Activated T-helper 1 cell treated with anti-CD3 and anti-CD28 coated beads, Interleukin-12 subunit alpha, Interleukin-12 subunit beta, Interleukin-2, Interleukin-4 antibody, amounts not matched to agents 30 ng/mL and 10 ng/mL and 1 ng/mL, durations not matched to agents 14 hours and 24 hours and 36 hours (primary cell): ENCODE data around the gene DMGDH. TPM values are rescaled to one million over a fixed set of nuclear protein-coding genes. Genes with fewer than 3 reads are reported as not detected.
A peak's percentile ranks its signal among the peaks of the same experiment; 100 is the strongest.

ENCODE experiments used
- DNase-seq: peaks from one replicate; pipeline ENCODE4 v3.0.0; 2021; ENCODE audit warnings: low spot score
- H3K27ac Mint-ChIP-seq: one replicate; pipeline ENCODE4 v1.8.0; 2021; ENCODE audit warnings: mild to moderate bottlenecking, mixed read lengths
- H3K27me3 Mint-ChIP-seq: one replicate; pipeline ENCODE4 v1.8.0; 2022; ENCODE audit warnings: mild to moderate bottlenecking, moderate library complexity, mixed read lengths; ENCODE audit not compliant: insufficient read depth
- H3K36me3 Mint-ChIP-seq: one replicate; pipeline ENCODE4 v1.8.0; 2021; ENCODE audit warnings: low read depth, mixed read lengths
- H3K4me1 Mint-ChIP-seq: one replicate; pipeline ENCODE4 v1.8.0; 2021; ENCODE audit warnings: low read depth, mixed read lengths
- H3K4me3 Mint-ChIP-seq: one replicate; pipeline ENCODE4 v1.8.0; 2021; ENCODE audit warnings: mild to moderate bottlenecking, moderate library complexity, mixed read lengths
- H3K9me3 Mint-ChIP-seq: one replicate; pipeline ENCODE4 v1.8.0; 2021; ENCODE audit warnings: mixed read lengths
- intact Hi-C: fragments of 100-400 bp; cut with micrococcal nuclease; formaldehyde crosslinking; loops from one replicate; pipeline ENCODE4 v1.15.1; 2024
- total RNA-seq: library from RNA; stranded (reverse); gene quantifications from 2 replicates; pipeline ENCODE4 v1.2.3, GENCODE V29; 2022

Gene DMGDH
- total RNA-seq, 1 donor from 2014 or later, result not detected

DNA sequence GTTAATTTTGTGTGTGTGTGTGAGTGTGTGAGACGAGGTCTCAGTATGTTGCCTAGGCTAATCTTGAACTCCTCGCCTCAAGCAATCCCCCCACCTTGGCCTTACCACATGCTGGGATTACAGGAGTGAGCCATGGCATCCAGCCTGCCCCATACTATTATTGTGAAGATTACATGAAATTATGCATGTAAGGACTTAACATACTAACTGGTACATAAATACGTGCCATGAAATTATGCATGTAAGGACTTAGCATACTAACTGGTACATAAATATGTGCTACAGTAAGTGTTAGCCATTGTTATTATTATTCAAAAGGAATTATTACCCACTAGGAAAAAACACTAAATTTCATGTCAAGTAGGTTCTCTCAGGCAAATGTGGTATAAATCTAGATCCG is 16.2 kb downstream of the DMGDH start:
- Mint-ChIP-seq H3K27me3 (peaks cover 12% of the 10 kb centered on the region), H3K9me3 (no peaks in the 10 kb centered on the region), H3K4me3 (no peak overlapping the region), H3K36me3 (no peaks in the 10 kb centered on the region), H3K27ac (no peak overlapping the region), H3K4me1 (no peaks in the 10 kb centered on the region)
- no peak for DNase-seq
- intact Hi-C loops, result no loop called here

GRCh38 chr5:79050498-79050897 is 19.0 kb downstream of the DMGDH start:
- no peak overlapping the region for H3K27ac Mint-ChIP-seq
- no peaks in the 10 kb centered on the region for H3K9me3 Mint-ChIP-seq
- H3K27me3 Mint-ChIP-seq, result peaks cover 13% of the 10 kb centered on the region
- no peaks in the 10 kb centered on the region for H3K36me3 Mint-ChIP-seq
- H3K4me1 Mint-ChIP-seq, result no peaks in the 10 kb centered on the region
- intact Hi-C loops, result no loop called here
- DNase-seq, result no peak
- no peak overlapping the region for H3K4me3 Mint-ChIP-seq

DNA sequence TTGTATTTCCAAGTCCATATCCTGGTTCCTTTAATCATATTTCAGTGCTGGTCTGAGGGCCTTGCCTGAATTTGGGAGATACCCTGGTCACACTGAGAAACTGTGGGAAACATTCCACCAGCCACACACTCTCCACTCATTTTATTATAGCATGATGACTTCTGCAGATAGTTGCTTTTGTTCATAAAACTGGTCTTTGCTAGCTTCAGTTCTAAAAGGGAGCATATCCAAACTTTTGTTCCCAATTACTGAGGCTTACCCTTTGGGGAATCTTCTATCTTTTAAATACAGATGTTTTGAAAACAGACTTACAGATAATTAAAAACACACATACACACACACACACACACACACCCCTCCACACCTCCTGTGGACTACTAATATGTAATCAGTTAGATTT is 21.0 kb downstream of the DMGDH start:
- Mint-ChIP-seq H3K4me3 (no peak overlapping the region), H3K9me3 (no peaks in the 10 kb centered on the region), H3K36me3 (no peaks in the 10 kb centered on the region), H3K27ac (no peak overlapping the region), H3K27me3 (peaks cover 9% of the 10 kb centered on the region), H3K4me1 (no peaks in the 10 kb centered on the region)
- DNase-seq, result no peak
- intact Hi-C loops, result no loop called here

DNA sequence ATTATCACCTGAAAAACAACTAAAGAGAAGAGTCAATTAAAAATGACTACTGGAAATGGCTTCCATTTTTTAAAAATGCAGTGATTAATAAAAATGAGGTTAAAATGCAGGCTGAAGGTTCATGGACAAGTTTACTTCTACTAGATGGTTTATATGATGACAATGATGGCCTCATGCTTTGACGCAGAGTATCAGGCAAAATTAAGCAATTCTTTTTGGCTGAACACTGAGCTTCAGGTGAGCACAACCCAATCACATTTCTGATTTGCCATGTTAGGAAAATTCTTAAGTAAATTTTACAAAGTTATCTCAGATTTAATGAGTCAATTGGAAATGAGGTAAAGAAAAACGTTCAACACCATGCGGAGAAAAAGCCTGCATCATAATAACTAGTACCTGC is 22.3 kb downstream of the DMGDH start:
- intact Hi-C loops, result no loop called here
- Mint-ChIP-seq H3K9me3 (no peaks in the 10 kb centered on the region), H3K4me1 (no peaks in the 10 kb centered on the region), H3K27ac (no peak overlapping the region), H3K4me3 (no peak overlapping the region), H3K27me3 (peaks cover 9% of the 10 kb centered on the region), H3K36me3 (no peaks in the 10 kb centered on the region)
- DNase-seq, result no peak

GRCh38 chr5:79042188-79042587 is 27.3 kb downstream of the DMGDH start:
- Mint-ChIP-seq H3K27ac (no peak overlapping the region), H3K4me3 (no peak overlapping the region), H3K36me3 (no peaks in the 10 kb centered on the region), H3K27me3 (peaks cover 5% of the 10 kb centered on the region), H3K9me3 (no peaks in the 10 kb centered on the region), H3K4me1 (no peaks in the 10 kb centered on the region)
- intact Hi-C loops, result no loop called here
- DNase-seq, result no peak

DNA sequence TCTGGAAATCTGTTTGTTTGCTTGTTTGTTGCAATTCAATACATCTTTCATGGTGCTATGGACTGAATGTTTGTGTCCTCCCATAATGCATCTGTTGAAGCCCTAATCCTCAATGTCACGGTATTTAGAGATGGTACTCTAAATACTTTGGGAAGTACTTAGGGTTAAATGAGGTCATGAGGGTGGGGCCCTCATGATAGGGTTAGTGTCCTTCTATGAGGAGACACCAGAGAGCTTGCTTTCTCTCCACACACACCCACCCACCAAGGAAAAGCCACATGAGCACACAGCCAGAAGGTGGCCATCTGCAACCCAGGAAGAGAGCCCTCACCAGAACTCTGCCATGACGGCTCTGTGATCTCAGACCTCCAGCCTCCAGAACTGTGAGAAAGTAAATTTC is 32.7 kb downstream of the DMGDH start:
- no peak for DNase-seq
- Mint-ChIP-seq H3K27me3 (no peaks in the 10 kb centered on the region), H3K9me3 (no peaks in the 10 kb centered on the region), H3K4me3 (no peak overlapping the region), H3K4me1 (no peaks in the 10 kb centered on the region), H3K27ac (no peak overlapping the region), H3K36me3 (no peaks in the 10 kb centered on the region)
- intact Hi-C loops, result no loop called here

GRCh38 chr5:79035237-79035636 is 34.2 kb downstream of the DMGDH start:
- no peak for DNase-seq
- Mint-ChIP-seq H3K27me3 (no peaks in the 10 kb centered on the region), H3K36me3 (no peaks in the 10 kb centered on the region), H3K4me3 (no peak overlapping the region), H3K27ac (no peak overlapping the region), H3K4me1 (no peaks in the 10 kb centered on the region), H3K9me3 (no peaks in the 10 kb centered on the region)
- intact Hi-C loops, result no loop called here

DNA sequence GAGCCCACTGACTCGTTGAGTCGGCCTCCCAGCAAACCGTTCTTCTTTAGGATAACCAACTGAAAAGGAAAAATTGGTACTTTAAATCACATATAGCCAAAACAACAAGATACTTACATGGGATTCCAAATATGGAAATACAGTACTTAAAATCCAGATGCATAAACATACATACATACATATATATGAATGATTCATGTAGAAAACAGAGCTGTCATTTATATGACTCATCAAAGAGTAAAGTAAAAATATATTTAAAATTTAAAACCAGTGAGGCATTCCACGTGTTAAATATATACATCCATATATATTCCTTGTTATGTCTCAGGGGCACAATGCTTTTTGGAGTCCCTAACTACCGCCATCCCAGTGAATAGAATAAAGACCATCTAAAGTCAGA is 36.7 kb downstream of the DMGDH start:
- Mint-ChIP-seq H3K9me3 (no peaks in the 10 kb centered on the region), H3K27me3 (peaks cover 4% of the 10 kb centered on the region), H3K4me1 (no peaks in the 10 kb centered on the region), H3K27ac (no peak overlapping the region), H3K4me3 (no peak overlapping the region), H3K36me3 (no peaks in the 10 kb centered on the region)
- intact Hi-C loops, result no loop called here
- no peak for DNase-seq

GRCh38 chr5:79032031-79032695 is 37.3 kb downstream of the DMGDH start:
- H3K36me3 Mint-ChIP-seq, result no peaks in the 10 kb centered on the region
- no peak overlapping the region for H3K4me3 Mint-ChIP-seq
- intact Hi-C loops, result no loop called here
- H3K27me3 Mint-ChIP-seq, result peaks cover 4% of the 10 kb centered on the region
- no peaks in the 10 kb centered on the region for H3K4me1 Mint-ChIP-seq
- no peaks in the 10 kb centered on the region for H3K9me3 Mint-ChIP-seq
- no peak overlapping the region for H3K27ac Mint-ChIP-seq
- DNase-seq, result no peak

DNA sequence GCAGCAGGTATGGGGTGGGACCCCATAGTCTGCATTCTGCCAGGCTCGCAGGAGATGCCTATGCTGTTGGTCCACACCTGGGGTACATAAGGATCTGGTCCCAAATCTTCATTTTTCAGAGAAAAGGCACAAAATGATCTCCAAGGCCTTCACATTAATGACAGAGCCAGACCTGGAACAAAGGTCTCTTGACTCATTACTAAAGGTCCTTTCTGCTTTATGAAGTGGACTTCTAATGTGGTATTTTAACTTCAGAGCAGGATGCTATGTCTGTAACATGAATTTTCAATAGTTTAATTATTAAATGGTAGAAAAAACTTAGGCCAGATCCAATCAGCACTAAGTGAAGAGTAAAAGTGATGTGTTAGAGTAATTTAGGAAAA is 38.0 kb downstream of the DMGDH start:
- Mint-ChIP-seq H3K36me3 (no peaks in the 10 kb centered on the region), H3K9me3 (no peaks in the 10 kb centered on the region), H3K27ac (no peak overlapping the region), H3K4me3 (no peak overlapping the region), H3K4me1 (no peaks in the 10 kb centered on the region), H3K27me3 (peaks cover 10% of the 10 kb centered on the region)
- DNase-seq, result no peak
- intact Hi-C loops, result no loop called here

DNA sequence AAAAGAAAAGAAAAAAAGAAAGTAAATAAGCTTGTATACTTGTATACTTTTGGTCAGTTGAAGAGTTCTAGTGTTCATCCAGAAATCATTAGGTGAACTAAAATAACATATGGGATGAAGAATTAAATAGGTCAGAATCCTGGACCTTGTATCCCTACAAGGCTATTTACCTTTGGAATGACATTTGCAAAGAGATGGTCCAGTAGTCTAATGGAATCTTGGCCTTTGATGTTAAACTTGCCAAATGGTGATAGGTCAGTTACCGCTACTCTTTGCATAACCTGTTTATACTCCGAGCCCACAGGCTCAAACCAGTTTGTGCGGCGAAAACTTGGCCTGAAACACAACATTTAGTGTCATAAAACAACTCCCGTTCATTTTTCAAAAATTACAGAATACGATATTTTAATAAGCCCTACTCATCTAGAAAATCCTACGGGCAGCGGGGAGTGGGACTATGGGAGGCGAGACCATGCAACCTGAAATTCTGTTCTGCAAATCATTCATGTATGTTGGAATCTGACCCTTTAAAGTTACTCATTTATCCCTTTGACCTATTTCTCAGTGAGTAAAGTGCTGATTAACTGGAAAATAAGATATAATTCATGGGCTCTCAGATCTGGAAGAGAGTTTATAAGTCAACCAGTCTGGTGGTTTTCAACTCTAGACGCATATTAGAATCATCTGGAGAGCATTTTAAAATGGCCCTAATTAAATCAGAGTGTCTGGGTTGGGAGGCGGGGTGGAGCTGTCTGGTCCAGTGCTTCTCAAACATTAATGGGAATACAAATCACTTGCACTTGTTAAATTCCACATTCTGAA is 38.6 kb downstream of the DMGDH start:
- Mint-ChIP-seq H3K27ac (no peak overlapping the region), H3K36me3 (no peaks in the 10 kb centered on the region), H3K4me3 (no peak overlapping the region), H3K9me3 (no peaks in the 10 kb centered on the region), H3K27me3 (peaks cover 16% of the 10 kb centered on the region), H3K4me1 (no peaks in the 10 kb centered on the region)
- DNase-seq, result no peak
- intact Hi-C loops, result no loop called here

DNA sequence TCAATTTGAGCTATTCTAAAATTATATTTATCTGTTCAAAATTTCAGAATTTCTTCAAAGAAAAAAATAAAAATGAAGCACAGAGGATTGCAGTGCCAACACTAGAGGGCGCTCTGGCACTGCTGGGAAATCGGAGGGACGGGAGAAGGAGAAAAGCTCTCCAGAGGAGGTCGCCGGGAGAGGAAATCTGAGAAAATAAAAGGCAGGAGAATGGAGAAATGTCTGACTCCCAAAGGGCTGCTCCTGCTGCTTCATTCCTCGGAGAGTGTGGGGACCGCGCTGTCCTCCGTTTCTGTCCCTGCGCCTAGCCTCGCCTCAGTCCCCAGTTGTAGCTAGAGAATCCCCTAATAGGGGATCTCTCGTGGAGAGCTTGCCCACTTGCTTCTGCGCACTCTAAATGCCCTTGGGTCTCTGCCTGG is 44.4 kb downstream of the DMGDH start:
- peak; percentile 1 for DNase-seq
- no peaks in the 10 kb centered on the region for H3K36me3 Mint-ChIP-seq
- H3K9me3 Mint-ChIP-seq, result no peaks in the 10 kb centered on the region
- peaks cover 63% of the 10 kb centered on the region for H3K27me3 Mint-ChIP-seq
- intact Hi-C loops, result loop anchor here (1.0 to 10.0 kb wide), 4 partner anchors 85 to 1057 kb away; no protein-coding TSS in a partner anchor
- H3K4me1 Mint-ChIP-seq, result peaks cover 6% of the 10 kb centered on the region
- H3K27ac Mint-ChIP-seq, result no peak overlapping the region
- H3K4me3 Mint-ChIP-seq, result peak overlapping the region; percentile 21

GRCh38 chr5:79023947-79024346 is 45.5 kb downstream of the DMGDH start:
- Mint-ChIP-seq H3K9me3 (no peaks in the 10 kb centered on the region), H3K4me3 (no peak overlapping the region), H3K27ac (no peak overlapping the region), H3K36me3 (no peaks in the 10 kb centered on the region), H3K27me3 (peaks cover 66% of the 10 kb centered on the region), H3K4me1 (peaks cover 6% of the 10 kb centered on the region)
- DNase-seq, result no peak
- intact Hi-C loops, result loop anchor here (10.0 kb wide), 1 partner anchor 841 kb away; no protein-coding TSS in a partner anchor
